GM12878 (cell line): Measurements from ENCODE around the gene PIM2. TPM values are rescaled to one million over a fixed set of nuclear protein-coding genes. Genes with fewer than 3 reads are reported as not detected.
A peak's percentile ranks its signal among the peaks of the same experiment; 100 is the strongest.

Experiments used
- ATAC-seq: fragments of 200-7000 bp; cut with Tn5 transposase; 3 replicates; pipeline ENCODE4 v1.9.1; 2020; ENCODE audit warnings: mild to moderate bottlenecking, moderate library complexity
- BruUV-seq: library from RNA; stranded (reverse); fragments of 400-500 nt; replicated peaks from 2 replicates; lab custom pipeline; 2021; lab: Mats Ljungman, UMichigan
- CTCF ChIA-PET: fragments of 300-600 bp; sonication (Branson Sonifier 250); formaldehyde crosslinking; extraction: SDS; loops from one replicate; lab custom pipeline; 2021; ENCODE audit warnings: inconsistent platforms; lab: Yijun Ruan, JAX
- POLR2A ChIA-PET: fragments of 350-600 bp; formaldehyde crosslinking; extraction: SDS; loops from one replicate; lab custom pipeline; 2021; ENCODE audit warnings: inconsistent platforms; lab: Charles Lee
- RAD21 ChIA-PET: fragments of 300-600 bp; sonication (Branson Sonifier 250); formaldehyde crosslinking; loops from one replicate; lab custom pipeline; 2023; ENCODE audit warnings: antibody characterized with exemption; ENCODE audit not compliant: unreplicated experiment; lab: Charles Lee
- SMC1A ChIA-PET: fragments of 300-600 bp; sonication (Branson Sonifier 250); formaldehyde crosslinking; loops from one replicate; lab custom pipeline; 2023; ENCODE audit not compliant: unreplicated experiment, uncharacterized antibody; lab: Charles Lee
- DNase-seq: peaks from one replicate; pipeline ENCODE4 v3.0.0-alpha.2; 2011; ENCODE audit warnings: low read depth, low spot score
- FAIRE-seq: peaks from 3 replicates; lab custom pipeline; 2011; peaks lifted over from hg19 to GRCh38; lab: Jason Lieb, UNC
- H2AFZ ChIP-seq: 2 replicates; pipeline ENCODE4 v1.6.0; 2011; ENCODE audit warnings: low read depth, low read length, control low read depth; ENCODE audit not compliant: control insufficient read depth
- H3K27ac ChIP-seq: 2 replicates; pipeline ENCODE4 v1.5.1; 2011; ENCODE audit warnings: control low read depth; ENCODE audit not compliant: control insufficient read depth, insufficient read depth
- H3K27me3 ChIP-seq, 2 experiments: replicated peaks in 1 of 2; 2 replicates each; pipeline versions ENCODE4 v1.6.0 to v1.6.1; 2011; ENCODE audit warnings: low read length in 1 of 2; ENCODE audit not compliant: control insufficient read depth in 2 of 2, insufficient read depth in 2 of 2
- H3K36me3 ChIP-seq, 2 experiments: 2 replicates each; pipeline ENCODE4 v1.5.1; 2011; ENCODE audit warnings: low read length in 1 of 2; ENCODE audit not compliant: control insufficient read depth in 2 of 2, insufficient read depth in 2 of 2
- H3K4me1 ChIP-seq: 2 replicates; pipeline ENCODE4 v1.6.1; 2011; ENCODE audit warnings: mild to moderate bottlenecking, low read length, moderate library complexity, mixed read lengths; ENCODE audit not compliant: control insufficient read depth, insufficient read depth
- H3K4me2 ChIP-seq: 2 replicates; pipeline ENCODE4 v1.6.0; 2011; ENCODE audit warnings: control low read depth; ENCODE audit not compliant: control insufficient read depth, insufficient read depth
- H3K4me3 ChIP-seq: fragments of 200-600 bp; sonication (generic); 2 replicates; pipeline ENCODE4 v1.5.1; 2016
- H3K79me2 ChIP-seq: 2 replicates; pipeline ENCODE4 v1.6.0; 2011; ENCODE audit warnings: low read length; ENCODE audit not compliant: control insufficient read depth, insufficient read depth
- H3K9ac ChIP-seq: 2 replicates; pipeline ENCODE4 v1.8.0; 2011; ENCODE audit warnings: low read length, control low read depth, mixed read lengths; ENCODE audit not compliant: control insufficient read depth, insufficient read depth
- H3K9me3 ChIP-seq: replicated peaks from 3 replicates; pipeline ENCODE4 v1.5.1; 2011; ENCODE audit warnings: mild to moderate bottlenecking, low read length; ENCODE audit not compliant: control insufficient read depth, insufficient read depth
- H4K20me1 ChIP-seq: 2 replicates; pipeline ENCODE4 v1.6.0; 2011; ENCODE audit not compliant: control insufficient read depth, insufficient read depth
- CEBPB ChIP-seq, 2 experiments: fragments of 150-350 bp in 1 of 2; IDR thresholded peaks; 2 replicates each; pipeline ENCODE4 v1.6.1; 2012 to 2014; ENCODE audit warnings: low read depth in 2 of 2, low read length in 2 of 2, borderline replicate concordance in 1 of 2, inconsistent platforms in 1 of 2
- CREM ChIP-seq: IDR thresholded peaks from 2 replicates; pipeline ENCODE4 v1.6.1; 2014; ENCODE audit warnings: antibody characterized with exemption, low read depth
- NR2C2 ChIP-seq: IDR thresholded peaks from 2 replicates; pipeline ENCODE4 v1.6.1; 2011; ENCODE audit warnings: borderline replicate concordance, low read depth; ENCODE audit not compliant: control insufficient read depth, insufficient read length
- POLR2AphosphoS5 ChIP-seq: IDR thresholded peaks from 2 replicates; pipeline ENCODE4 v1.6.1; 2011; ENCODE audit warnings: mild to moderate bottlenecking, low read length, inconsistent platforms
- RFX5 ChIP-seq: IDR thresholded peaks from 2 replicates; pipeline ENCODE4 v1.6.1; 2011; ENCODE audit warnings: low read depth, low read length, improper control_type of control experiment
- SMARCA5 ChIP-seq: fragments of 450-650 bp; IDR thresholded peaks from 2 replicates; pipeline ENCODE4 v1.6.1; 2017; ENCODE audit warnings: mild to moderate bottlenecking
- SPI1 ChIP-seq: IDR thresholded peaks from 2 replicates; pipeline ENCODE4 v1.6.1; 2011; ENCODE audit warnings: low read depth, mild to moderate bottlenecking, low read length, moderate library complexity, borderline replicate concordance; ENCODE audit not compliant: insufficient read depth
- ZNF24 ChIP-seq: fragments of 450-650 bp; IDR thresholded peaks from 2 replicates; pipeline ENCODE4 v1.6.1; 2017; ENCODE audit warnings: antibody characterized with exemption, mild to moderate bottlenecking
- WGBS: methylation state at CpG from one replicate; pipeline ENCODE4 v1.1.6; 2016; ENCODE audit warnings: low lambda C conversion rate; ENCODE audit not compliant: insufficient replicate concordance, insufficient coverage; ENCODE audit errors: missing lambda C conversion rate; 5-methylcytosine and 5-hydroxymethylcytosine counted together
- in situ Hi-C: fragments of 300-500 bp; cut with MboI; formaldehyde crosslinking; loops from 9 replicates; pipeline ENCODE4 v1.14.3; 2018; ENCODE audit warnings: mixed read lengths
- intact Hi-C: fragments of 100-400 bp; cut with micrococcal nuclease; formaldehyde crosslinking; loops from one replicate; pipeline ENCODE4 v1.14.2; 2022; ENCODE audit not compliant: unreplicated experiment
- polyA plus RNA-seq, 11 experiments: library from polyadenylated mRNA; depleted of rRNA in 4 of 11; unstranded in 6 of 11; stranded (reverse) in 5 of 11; fragments of >200 nt; fragmentation: Nextera tagmentation in 4 of 11; fragmentation: Illumina TruSeq in 1 of 11; extraction: Ambion mirVana in 4 of 11; extraction: Trizol in 1 of 11; gene quantifications; 1 replicate in 1 of 11; 2 replicates in 10 of 11; pipeline versions ENCODE4 v1.2.1 to v1.2.3, GENCODE V29; 2011 to 2016; ENCODE audit warnings: inconsistent platforms in 2 of 11, missing spikeins in 2 of 11, low read depth in 1 of 11
- total RNA-seq, 4 experiments: library from RNA; depleted of rRNA in 3 of 4; stranded (reverse); fragments of >200 nt in 3 of 4; fragmentation: Illumina TruSeq in 1 of 4; extraction: Trizol in 1 of 4; gene quantifications; 2 replicates each; pipeline versions ENCODE4 v1.2.1 to v1.2.3, GENCODE V29; 2013 to 2021
- TF ChIP-seq, protein P1 (sequence below): fragments of 450-650 bp; IDR thresholded peaks from 2 replicates; pipeline ENCODE4 v1.6.1; 2018; ENCODE audit warnings: borderline replicate concordance, mild to moderate bottlenecking; ENCODE audit not compliant: partially characterized antibody
- TF ChIP-seq, protein P2 (sequence below): fragments of 450-650 bp; IDR thresholded peaks from 2 replicates; pipeline ENCODE4 v1.6.1; 2016; ENCODE audit warnings: mild to moderate bottlenecking, moderate library complexity, borderline replicate concordance

The PIM2 gene
- total and polyA plus RNA-seq, 10 of the 15 experiments (the other 5 are each of a cell fraction or from before 2014, with no cell fraction given): 19.2 to 96.8 (median 32.3) TPM

DNA sequence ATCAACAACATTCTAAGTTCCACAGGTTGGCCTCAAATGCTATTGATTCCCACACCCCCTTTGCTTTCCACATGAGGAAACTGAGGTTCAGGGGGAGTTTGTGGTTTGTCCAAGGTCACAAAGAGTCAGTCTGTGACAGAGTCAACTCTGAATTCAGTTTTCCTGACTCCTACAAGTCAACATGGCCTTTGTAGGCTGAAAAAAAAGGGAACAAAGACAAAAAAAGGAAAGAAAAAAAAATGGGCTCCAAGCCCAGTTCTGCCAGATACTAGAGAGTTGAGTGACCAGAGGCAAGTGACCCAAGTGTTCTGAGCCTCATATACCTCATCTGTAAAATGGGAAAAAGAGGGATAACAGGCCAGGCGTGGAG, 16.5 kb upstream of the PIM2 start (continued):
- TF ChIP-seq, protein P1, sequence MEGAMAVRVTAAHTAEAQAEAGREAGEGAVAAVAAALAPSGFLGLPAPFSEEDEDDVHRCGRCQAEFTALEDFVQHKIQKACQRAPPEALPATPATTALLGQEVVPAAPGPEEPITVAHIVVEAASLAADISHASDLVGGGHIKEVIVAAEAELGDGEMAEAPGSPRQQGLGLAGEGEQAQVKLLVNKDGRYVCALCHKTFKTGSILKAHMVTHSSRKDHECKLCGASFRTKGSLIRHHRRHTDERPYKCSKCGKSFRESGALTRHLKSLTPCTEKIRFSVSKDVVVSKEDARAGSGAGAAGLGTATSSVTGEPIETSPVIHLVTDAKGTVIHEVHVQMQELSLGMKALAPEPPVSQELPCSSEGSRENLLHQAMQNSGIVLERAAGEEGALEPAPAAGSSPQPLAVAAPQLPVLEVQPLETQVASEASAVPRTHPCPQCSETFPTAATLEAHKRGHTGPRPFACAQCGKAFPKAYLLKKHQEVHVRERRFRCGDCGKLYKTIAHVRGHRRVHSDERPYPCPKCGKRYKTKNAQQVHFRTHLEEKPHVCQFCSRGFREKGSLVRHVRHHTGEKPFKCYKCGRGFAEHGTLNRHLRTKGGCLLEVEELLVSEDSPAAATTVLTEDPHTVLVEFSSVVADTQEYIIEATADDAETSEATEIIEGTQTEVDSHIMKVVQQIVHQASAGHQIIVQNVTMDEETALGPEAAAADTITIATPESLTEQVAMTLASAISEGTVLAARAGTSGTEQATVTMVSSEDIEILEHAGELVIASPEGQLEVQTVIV: no peak

DNA sequence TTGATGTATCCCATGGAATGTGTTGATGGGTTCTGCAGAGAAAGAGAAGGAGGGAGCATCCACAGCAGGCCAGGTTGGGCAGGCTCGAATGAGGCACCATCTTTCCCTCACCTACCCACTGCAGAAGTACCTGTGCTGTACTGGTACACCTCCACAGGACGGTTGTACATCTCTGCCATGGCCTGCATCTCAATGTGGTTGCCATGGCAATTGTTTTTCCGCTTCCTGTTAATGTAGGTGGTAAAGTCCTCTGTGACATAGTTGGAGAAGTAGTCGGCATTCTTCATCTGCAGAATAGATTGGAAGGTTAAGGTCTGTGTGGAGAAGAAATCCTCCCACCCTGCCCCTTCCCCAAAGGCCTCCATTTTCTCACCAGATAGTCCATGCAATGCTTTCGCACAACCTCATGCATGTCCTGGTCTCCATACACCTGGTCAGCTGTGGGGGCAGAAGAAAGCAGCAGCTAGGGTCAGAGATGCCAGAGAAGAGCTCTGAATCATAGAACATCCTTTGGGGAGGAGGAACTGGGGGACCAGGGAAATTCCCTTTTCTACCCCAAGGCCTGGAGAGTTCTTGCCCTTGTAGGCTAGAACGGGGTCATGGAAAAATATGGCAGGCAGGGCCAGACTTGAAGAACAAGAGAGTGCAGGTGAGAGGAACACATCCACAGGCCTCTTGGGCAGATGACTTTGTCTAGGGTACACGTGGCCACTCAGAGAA, 15.9 kb upstream of the PIM2 start:
- DNase-seq: no peak
- H3K79me2 ChIP-seq: peaks cover 24% of the 10 kb centered on the region
- no peaks in the 10 kb centered on the region for H4K20me1 ChIP-seq
- ChIA-PET SMC1A (no interaction called here), RAD21 (no interaction called here), CTCF (no interaction called here), POLR2A (no interaction called here)
- H3K36me3 ChIP-seq: peaks cover 2 to 8% of the 10 kb centered on the region in 2 experiments; a peak in 3 of 4 replicates
- no peak for ATAC-seq
- H3K9me3 ChIP-seq: no peaks in the 10 kb centered on the region; the same call in 2 of the 3 replicates
- no peak overlapping the region for H2AFZ ChIP-seq
- H3K4me1 ChIP-seq: peaks cover 55% of the 10 kb centered on the region
- no peak overlapping the region for H3K9ac ChIP-seq
- H3K4me3 ChIP-seq: no peak overlapping the region
- peak overlapping the region; percentile 38; the same call in 1 of the 2 replicates for H3K4me2 ChIP-seq
- intact Hi-C loops (loop anchor here (5.0 kb wide), 2 partner anchors 132 to 852 kb away; partner anchors contain the start of gene HDAC6), in situ Hi-C loops (loop anchor here (25.0 kb wide), 1 partner anchor 1722 kb away; the partner anchor contains the start of gene CDK16)
- peak overlapping the region; percentile 83 for H3K27ac ChIP-seq
- no peaks in the 10 kb centered on the region for H3K27me3 ChIP-seq
- FAIRE-seq: no peak
- 56% methylated on average over 7 of the region's 7 CpGs for WGBS
- no TSS peak for BruUV-seq
- TF ChIP-seq RFX5 (no peak), CREM (no peak), POLR2AphosphoS5 (0 out of 2 replicates have a peak, but pooled peaks have one; percentile 12), SMARCA5 (no peak), ZNF24 (no peak), NR2C2 (no peak), CEBPB (IDR thresholded peaks at IDR 0.05; ENCODE audit: borderline replicate concordance in 1 of 2, low read depth in 2 of 2, low read length in 2 of 2) (no peak), SPI1 (peak; percentile 25; the same call in 1 of the 2 replicates)
- TF ChIP-seq, protein P2, sequence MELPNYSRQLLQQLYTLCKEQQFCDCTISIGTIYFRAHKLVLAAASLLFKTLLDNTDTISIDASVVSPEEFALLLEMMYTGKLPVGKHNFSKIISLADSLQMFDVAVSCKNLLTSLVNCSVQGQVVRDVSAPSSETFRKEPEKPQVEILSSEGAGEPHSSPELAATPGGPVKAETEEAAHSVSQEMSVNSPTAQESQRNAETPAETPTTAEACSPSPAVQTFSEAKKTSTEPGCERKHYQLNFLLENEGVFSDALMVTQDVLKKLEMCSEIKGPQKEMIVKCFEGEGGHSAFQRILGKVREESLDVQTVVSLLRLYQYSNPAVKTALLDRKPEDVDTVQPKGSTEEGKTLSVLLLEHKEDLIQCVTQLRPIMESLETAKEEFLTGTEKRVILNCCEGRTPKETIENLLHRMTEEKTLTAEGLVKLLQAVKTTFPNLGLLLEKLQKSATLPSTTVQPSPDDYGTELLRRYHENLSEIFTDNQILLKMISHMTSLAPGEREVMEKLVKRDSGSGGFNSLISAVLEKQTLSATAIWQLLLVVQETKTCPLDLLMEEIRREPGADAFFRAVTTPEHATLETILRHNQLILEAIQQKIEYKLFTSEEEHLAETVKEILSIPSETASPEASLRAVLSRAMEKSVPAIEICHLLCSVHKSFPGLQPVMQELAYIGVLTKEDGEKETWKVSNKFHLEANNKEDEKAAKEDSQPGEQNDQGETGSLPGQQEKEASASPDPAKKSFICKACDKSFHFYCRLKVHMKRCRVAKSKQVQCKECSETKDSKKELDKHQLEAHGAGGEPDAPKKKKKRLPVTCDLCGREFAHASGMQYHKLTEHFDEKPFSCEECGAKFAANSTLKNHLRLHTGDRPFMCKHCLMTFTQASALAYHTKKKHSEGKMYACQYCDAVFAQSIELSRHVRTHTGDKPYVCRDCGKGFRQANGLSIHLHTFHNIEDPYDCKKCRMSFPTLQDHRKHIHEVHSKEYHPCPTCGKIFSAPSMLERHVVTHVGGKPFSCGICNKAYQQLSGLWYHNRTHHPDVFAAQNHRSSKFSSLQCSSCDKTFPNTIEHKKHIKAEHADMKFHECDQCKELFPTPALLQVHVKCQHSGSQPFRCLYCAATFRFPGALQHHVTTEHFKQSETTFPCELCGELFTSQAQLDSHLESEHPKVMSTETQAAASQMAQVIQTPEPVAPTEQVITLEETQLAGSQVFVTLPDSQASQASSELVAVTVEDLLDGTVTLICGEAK: no peak
